HTERT RPE-1 (cell line): ENCODE data around the gene UBA52.

ENCODE experiments used
- in situ Hi-C: fragments of 300-500 bp; cut with MboI; formaldehyde crosslinking; loops from 4 replicates; pipeline ENCODE4 v1.14.3; 2020; ENCODE audit warnings: low sequenced_read_pairs

Gene UBA52

GRCh38 chr19:18607226-18608101, 35.8 kb downstream of the UBA52 start:
- in situ Hi-C loops = no loop called here

GRCh38 chr19:18608102-18608804, 36.6 kb downstream of the UBA52 start:
- in situ Hi-C loops = no loop called here

GRCh38 chr19:18608805-18609716, 37.4 kb downstream of the UBA52 start:
- in situ Hi-C loops = no loop called here

- in situ Hi-C loops = no loop called here
Observed at GRCh38 chr19:18609717-18610051, 38.0 kb downstream of the UBA52 start.

GRCh38 chr19:18610245-18610555, 38.5 kb downstream of the UBA52 start:
- in situ Hi-C loops = no loop called here

GRCh38 chr19:18610556-18611326, 39.1 kb downstream of the UBA52 start:
- in situ Hi-C loops = no loop called here

- in situ Hi-C loops = no loop called here
Observed at GRCh38 chr19:18611327-18612050, 39.8 kb downstream of the UBA52 start.

- in situ Hi-C loops = no loop called here
Observed at GRCh38 chr19:18612051-18612771, 40.6 kb downstream of the UBA52 start.

- in situ Hi-C loops = no loop called here
Observed at GRCh38 chr19:18612772-18613588, 41.3 kb downstream of the UBA52 start, which contains the start of gene TMEM59L. Gene TMEM59L (plus strand): TSS chr19:18612870. CDS start chr19:18612959, 89 bp downstream.

GRCh38 chr19:18613589-18614234, 42.1 kb downstream of the UBA52 start:
- in situ Hi-C loops = no loop called here

GRCh38 chr19:18616023-18616422, 44.4 kb downstream of the UBA52 start:
- in situ Hi-C loops = no loop called here

- in situ Hi-C loops = no loop called here
Observed at GRCh38 chr19:18617562-18617961, 45.9 kb downstream of the UBA52 start.

- in situ Hi-C loops = no loop called here
Observed at GRCh38 chr19:18618236-18618635, 46.6 kb downstream of the UBA52 start.

- in situ Hi-C loops = no loop called here
Observed at GRCh38 chr19:18620311-18620710, 48.7 kb downstream of the UBA52 start.

- in situ Hi-C loops = no loop called here
Observed at GRCh38 chr19:18620902-18621301, 49.2 kb downstream of the UBA52 start.

GRCh38 chr19:18626906-18627305, 55.2 kb downstream of the UBA52 start:
- in situ Hi-C loops = no loop called here
